ENCODE data around the gene ASPSCR1. TPM values are rescaled to one million over a fixed set of nuclear protein-coding genes. Genes with fewer than 3 reads are reported as not detected.

The ASPSCR1 gene
- total RNA-seq, 1 donor = 23.6 TPM

DNA sequence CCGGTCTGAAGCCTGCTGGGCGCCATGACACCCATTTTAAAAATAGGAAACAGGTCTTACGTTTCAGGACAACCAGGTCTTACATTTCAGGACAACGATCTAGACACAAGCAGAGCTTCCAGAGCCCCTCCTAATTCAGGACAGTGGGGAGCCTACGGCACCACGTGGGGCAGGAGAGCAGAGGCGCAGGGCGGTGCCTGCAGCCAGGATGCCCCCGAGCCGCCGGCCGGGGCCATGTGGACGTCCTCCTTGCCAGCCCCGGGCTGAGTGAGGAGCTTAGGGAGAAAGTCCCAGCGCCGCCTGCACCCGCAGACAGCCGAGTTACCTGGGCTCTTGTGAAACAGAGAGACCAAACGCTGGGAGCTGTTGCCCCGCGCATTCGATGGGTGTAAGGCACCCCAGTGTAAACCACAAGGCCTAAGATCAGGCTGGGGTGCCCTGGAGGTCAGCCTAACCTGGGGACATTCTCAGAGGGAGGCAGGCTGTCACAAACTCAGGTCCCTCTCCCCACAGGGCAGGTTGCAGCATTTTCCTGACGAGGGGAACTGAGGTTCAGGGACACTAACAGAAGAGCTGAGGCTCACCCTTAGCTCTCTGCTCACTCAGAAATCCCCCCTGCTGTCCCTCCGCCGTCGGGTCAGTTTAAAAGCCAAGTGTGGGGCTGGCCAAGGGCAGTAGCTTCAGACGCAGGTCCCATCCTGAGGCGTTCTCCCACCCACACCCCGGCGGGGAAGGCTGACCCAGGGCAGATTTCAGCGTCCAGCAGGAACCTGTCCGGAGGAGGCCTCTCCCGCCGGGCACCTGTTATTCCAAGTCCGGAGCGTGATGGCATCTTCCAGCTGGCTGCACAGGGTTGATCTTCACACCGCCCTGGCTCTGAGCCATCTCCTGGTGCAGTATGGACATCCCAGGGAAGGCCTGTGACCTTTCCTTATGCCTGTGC is 14.7 kb upstream of the ASPSCR1 start:
- no peak overlapping the region for H3K4me3 ChIP-seq (ENCODE audit: low read depth, low read length)
- TF ChIP-seq, protein P1, sequence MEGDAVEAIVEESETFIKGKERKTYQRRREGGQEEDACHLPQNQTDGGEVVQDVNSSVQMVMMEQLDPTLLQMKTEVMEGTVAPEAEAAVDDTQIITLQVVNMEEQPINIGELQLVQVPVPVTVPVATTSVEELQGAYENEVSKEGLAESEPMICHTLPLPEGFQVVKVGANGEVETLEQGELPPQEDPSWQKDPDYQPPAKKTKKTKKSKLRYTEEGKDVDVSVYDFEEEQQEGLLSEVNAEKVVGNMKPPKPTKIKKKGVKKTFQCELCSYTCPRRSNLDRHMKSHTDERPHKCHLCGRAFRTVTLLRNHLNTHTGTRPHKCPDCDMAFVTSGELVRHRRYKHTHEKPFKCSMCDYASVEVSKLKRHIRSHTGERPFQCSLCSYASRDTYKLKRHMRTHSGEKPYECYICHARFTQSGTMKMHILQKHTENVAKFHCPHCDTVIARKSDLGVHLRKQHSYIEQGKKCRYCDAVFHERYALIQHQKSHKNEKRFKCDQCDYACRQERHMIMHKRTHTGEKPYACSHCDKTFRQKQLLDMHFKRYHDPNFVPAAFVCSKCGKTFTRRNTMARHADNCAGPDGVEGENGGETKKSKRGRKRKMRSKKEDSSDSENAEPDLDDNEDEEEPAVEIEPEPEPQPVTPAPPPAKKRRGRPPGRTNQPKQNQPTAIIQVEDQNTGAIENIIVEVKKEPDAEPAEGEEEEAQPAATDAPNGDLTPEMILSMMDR (IDR thresholded peaks at IDR 0.05; ENCODE audit: insufficient read depth, low read length) = no peak
- no peak for DNase-seq (ENCODE audit: low read depth)

DNA sequence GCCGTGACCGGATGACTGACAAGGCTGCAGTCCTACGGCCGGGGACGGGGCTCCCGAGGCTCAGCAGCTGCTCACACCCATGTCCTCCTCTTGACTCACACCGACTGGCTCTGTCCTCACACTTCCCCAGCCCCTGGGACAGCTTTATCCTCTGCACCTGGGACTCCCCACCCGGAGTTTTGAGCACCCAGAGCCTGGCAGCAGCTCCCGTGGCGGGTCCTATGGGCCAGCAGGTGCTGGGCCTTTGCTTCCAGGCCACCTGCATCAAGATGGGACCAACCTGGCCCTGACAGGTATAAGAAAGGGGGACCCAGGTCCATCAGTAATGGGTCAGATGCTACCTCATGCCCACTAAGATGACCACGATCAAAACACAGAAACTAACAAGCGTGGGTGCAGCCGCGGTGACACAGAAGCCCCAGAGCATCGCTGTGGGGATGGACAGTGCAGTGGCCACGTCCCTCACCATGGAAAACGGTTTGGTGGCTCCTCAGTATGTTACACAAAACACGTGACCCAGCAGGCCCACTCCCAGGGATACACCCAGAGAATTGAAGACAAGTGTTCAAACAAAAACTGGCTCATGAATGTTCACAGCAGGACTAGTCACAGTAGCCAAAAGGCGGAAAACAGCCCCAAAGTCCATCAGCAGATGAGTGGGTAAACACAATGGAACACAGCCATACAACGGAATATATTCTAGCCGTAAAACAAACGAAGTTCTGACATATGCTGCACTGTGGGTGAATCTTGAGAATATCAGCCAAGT is 13.2 kb upstream of the ASPSCR1 start:
- no peak for DNase-seq (ENCODE audit: low read depth)
- no peak overlapping the region for H3K4me3 ChIP-seq (ENCODE audit: low read depth, low read length)
- TF ChIP-seq, protein P1 (IDR thresholded peaks at IDR 0.05; ENCODE audit: insufficient read depth, low read length) = no peak

DNA sequence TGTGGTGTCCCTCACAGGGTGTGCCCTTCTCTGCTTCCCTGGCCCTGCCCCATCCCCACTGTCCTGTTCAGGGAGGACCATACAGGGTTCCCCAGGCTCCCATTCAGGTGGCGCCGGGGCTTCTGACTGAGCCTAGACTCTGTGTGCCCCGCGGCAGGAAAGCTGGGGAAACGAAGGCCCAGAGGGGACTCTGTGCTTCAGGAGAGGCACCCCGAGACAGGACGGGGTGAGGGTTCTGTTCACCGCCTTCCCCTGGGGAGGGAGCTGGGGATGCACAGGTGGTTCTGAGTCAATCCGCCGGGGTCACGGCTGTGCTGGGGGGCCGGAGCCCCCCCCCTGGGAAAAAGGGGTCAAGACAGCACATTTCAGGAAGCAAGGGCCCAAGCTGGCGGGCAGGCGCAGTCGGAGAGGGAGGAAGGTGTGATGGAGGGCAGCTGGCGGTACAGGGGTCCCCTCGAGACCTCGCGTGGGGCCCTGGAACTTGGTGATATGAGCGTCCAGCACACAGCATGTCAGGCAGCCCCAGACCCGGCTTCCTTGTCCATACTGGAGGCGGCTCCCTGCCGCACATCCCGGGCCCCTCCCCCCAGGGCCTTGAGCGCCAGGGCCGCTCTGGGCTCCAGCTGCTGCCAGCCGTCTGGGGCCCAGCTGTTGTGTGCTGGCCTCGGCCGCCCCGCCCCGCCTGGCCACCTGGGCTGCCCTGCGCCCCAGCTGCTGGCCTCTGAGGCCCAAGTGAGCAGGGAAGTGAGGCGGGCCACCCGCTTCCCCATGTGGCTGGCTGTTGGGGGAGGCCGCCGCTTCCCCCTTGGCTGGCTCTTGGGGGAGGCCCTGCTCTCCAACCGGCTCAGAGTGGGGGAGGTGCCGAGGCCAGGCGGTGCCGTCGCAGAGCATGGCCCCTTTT is 10.8 kb upstream of the ASPSCR1 start:
- DNase-seq (ENCODE audit: low read depth) = no peak
- TF ChIP-seq, protein P1 (IDR thresholded peaks at IDR 0.05; ENCODE audit: insufficient read depth, low read length) = no peak
- no peak overlapping the region for H3K4me3 ChIP-seq (ENCODE audit: low read depth, low read length)

DNA sequence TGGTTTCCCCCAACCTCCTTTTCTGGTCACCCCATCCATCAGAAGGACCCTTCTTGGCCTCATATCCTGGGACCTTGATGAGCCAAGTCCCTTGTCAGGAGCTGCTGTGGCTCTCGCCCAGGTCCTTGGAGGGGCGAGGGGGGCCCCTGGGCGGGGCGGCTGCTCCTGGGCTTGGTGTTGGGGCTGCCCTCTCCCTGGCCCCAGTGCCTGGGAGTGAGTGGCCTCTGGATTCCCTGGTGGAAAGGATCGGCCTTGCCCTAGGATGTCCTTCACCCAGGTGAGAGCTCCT is 10.2 kb upstream of the ASPSCR1 start:
- DNase-seq (ENCODE audit: low read depth) = no peak
- TF ChIP-seq, protein P1 (IDR thresholded peaks at IDR 0.05; ENCODE audit: insufficient read depth, low read length) = no peak
- no peak overlapping the region for H3K4me3 ChIP-seq (ENCODE audit: low read depth, low read length)

DNA sequence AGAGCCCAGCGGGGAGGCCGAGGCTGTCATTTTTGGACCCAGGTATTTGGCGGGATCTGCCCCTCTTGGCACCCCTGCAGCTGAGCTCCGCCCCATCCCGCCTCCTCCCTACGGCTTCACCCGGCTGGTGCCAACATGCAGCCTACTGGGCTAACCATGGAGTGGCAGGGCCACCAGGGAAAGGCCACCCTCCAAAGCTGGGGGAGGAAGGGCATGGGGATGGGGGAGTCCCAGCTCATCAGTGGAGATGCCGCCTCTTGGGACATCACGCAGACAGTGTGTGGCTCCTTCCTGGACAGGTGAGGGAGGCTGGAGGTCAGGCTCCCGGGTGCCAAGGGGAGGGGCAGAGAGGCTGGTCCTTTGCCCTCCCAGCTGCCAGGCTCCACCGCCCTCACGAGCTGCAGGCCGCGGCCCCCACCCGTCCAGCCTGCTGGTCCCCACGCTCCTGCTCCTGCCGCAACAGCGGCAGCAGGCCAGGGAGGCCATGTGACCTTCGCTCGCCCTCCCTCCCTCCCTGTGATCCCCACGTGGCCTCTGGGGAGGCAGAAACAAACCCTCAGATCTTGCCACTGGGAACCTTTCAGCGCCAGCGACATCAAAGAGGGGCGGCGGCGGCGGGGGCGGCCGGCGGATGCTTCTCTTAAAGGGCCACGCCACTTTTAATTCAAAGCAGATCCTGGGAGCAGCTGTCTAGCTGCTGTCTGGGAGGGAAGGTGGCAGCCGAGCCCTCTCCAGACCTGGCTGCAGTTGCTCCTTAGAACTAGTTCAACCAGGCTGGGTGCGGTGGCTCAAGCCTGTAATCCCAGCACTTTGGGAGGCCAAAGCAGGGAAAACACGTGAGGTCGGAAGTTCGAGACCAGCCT is 9.7 kb upstream of the ASPSCR1 start:
- TF ChIP-seq, protein P1 (IDR thresholded peaks at IDR 0.05; ENCODE audit: insufficient read depth, low read length) = no peak

DNA sequence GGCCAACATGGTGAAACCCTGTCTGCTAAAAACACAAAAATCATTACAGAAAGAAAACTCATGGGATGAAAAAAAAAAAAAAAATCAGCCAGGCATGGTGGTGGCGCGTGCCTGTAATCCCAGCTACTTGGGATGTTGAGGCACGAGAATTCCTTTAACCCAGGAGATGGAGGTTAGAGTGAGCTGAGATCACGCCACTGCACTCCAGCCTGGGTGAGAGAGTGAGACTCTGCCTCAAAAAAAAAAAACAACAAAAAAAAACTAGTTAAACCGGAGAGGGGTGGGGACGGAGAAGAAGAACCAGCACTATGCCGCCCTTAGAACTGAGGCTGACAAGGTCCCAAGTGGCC is 9.1 kb upstream of the ASPSCR1 start:
- TF ChIP-seq, protein P1 (IDR thresholded peaks at IDR 0.05; ENCODE audit: insufficient read depth, low read length) = no peak
- no peak for DNase-seq (ENCODE audit: low read depth)
- H3K4me3 ChIP-seq (ENCODE audit: low read depth, low read length) = no peak overlapping the region

More for the DNA sequence above, 9.7 kb upstream of the ASPSCR1 start:
- DNase-seq (ENCODE audit: low read depth) = peak; percentile 72
- no peak overlapping the region for H3K4me3 ChIP-seq (ENCODE audit: low read depth, low read length)
